ENCODE measurements around the gene HMCN1.
"Not testable (repeated sequence)": the region's sequence is repeated elsewhere in the genome, so short reads cannot be mapped to it uniquely, and the experiment has no call there.

Gene HMCN1

GRCh38 chr1:186154651-186155050, 420.5 kb downstream of the HMCN1 start:
- DNase-seq (ENCODE audit: low spot score): no peak

GRCh38 chr1:186155594-186155993, 421.4 kb downstream of the HMCN1 start:
- DNase-seq (ENCODE audit: low spot score): peak; percentile 42

- DNase-seq (ENCODE audit: low spot score): not testable (repeated sequence)
Measured at GRCh38 chr1:186162895-186163294, 428.7 kb downstream of the HMCN1 start.

- no peak for DNase-seq (ENCODE audit: low spot score)
Measured at GRCh38 chr1:186164773-186165172, 430.6 kb downstream of the HMCN1 start.

- no peak for DNase-seq (ENCODE audit: low spot score)
Measured at GRCh38 chr1:186165303-186165702, 431.1 kb downstream of the HMCN1 start.

- no peak for DNase-seq (ENCODE audit: low spot score)
Measured at GRCh38 chr1:186167096-186167668, 433.0 kb downstream of the HMCN1 start.

GRCh38 chr1:186175588-186175987, 441.4 kb downstream of the HMCN1 start:
- DNase-seq (ENCODE audit: low spot score): no peak

- DNase-seq (ENCODE audit: low spot score): no peak
Measured at GRCh38 chr1:186178426-186179043, 444.3 kb downstream of the HMCN1 start.

- DNase-seq (ENCODE audit: low spot score): no peak
Measured at GRCh38 chr1:186179231-186179630, 445.0 kb downstream of the HMCN1 start.

- DNase-seq (ENCODE audit: low spot score): no peak
Measured at GRCh38 chr1:186183219-186183618, 449.0 kb downstream of the HMCN1 start.

GRCh38 chr1:186183970-186184628, 449.9 kb downstream of the HMCN1 start:
- no peak for DNase-seq (ENCODE audit: low spot score)

GRCh38 chr1:186186251-186186650, 452.1 kb downstream of the HMCN1 start:
- DNase-seq (ENCODE audit: low spot score): not testable (repeated sequence)

GRCh38 chr1:186187601-186188000, 453.4 kb downstream of the HMCN1 start:
- no peak for DNase-seq (ENCODE audit: low spot score)

GRCh38 chr1:186188004-186188539, 453.9 kb downstream of the HMCN1 start:
- DNase-seq (ENCODE audit: low spot score): no peak

GRCh38 chr1:186188736-186189135, 454.5 kb downstream of the HMCN1 start:
- no peak for DNase-seq (ENCODE audit: low spot score)

GRCh38 chr1:186189156-186189555, 455.0 kb downstream of the HMCN1 start:
- no peak for DNase-seq (ENCODE audit: low spot score)

- DNase-seq (ENCODE audit: low spot score): no peak
Measured at GRCh38 chr1:186191511-186191910, 457.3 kb downstream of the HMCN1 start.

- DNase-seq (ENCODE audit: low spot score): no peak
Measured at GRCh38 chr1:186193224-186193623, 459.0 kb downstream of the HMCN1 start.

GRCh38 chr1:186194107-186194756, 460.0 kb downstream of the HMCN1 start:
- no peak for DNase-seq (ENCODE audit: low spot score)

- DNase-seq (ENCODE audit: low spot score): no peak
Measured at GRCh38 chr1:186195377-186195931, 461.3 kb downstream of the HMCN1 start.

- no peak for DNase-seq (ENCODE audit: low spot score)
Measured at GRCh38 chr1:186202271-186202764, 468.1 kb downstream of the HMCN1 start.

- DNase-seq (ENCODE audit: low spot score): no peak
Measured at GRCh38 chr1:186202776-186203175, 468.6 kb downstream of the HMCN1 start.

All from D341Med (cell line).